ENCODE data around the gene SIAH2. TPM values are rescaled to one million over a fixed set of nuclear protein-coding genes. Genes with fewer than 3 reads are reported as not detected.

SIAH2 gene
- total and polyA plus RNA-seq, 2 of the 8 experiments (the other 6 are each of a cell fraction or from before 2014, with no cell fraction given), result 23.9 to 34.2 TPM

GRCh38 chr3:150755902-150756301 lies 7.1 kb downstream of the SIAH2 start:
- Histone ChIP-seq H4K91ac (replicated peaks; ENCODE audit: insufficient read length, low read length) (no peak overlapping the region), H2BK12ac (ENCODE audit: low read depth, low read length) (no peak overlapping the region), H3K23me2 (ENCODE audit: low read depth, low read length) (no peaks in the 10 kb centered on the region), H2BK15ac (ENCODE audit: low read length) (no peak overlapping the region), H3K23ac (ENCODE audit: insufficient read length) (no peak overlapping the region), H3K79me1 (ENCODE audit: low read depth, low read length) (peaks cover 3% of the 10 kb centered on the region; the same call in 1 of the 2 replicates), H4K20me1 (replicated peaks in 1 of 2; ENCODE audit: control insufficient read depth in 1 of 2, insufficient read depth in 2 of 2, low read length in 2 of 2) (no peaks in the 10 kb centered on the region), H3K9ac (replicated peaks in 1 of 4; ENCODE audit: extremely low read depth in 1 of 4, low read depth in 3 of 4, low read length in 3 of 4) (no peak overlapping the region), H2BK5ac (ENCODE audit: low read depth, low read length) (no peak overlapping the region), H3K27ac (ENCODE audit: low read depth, low read length) (no peak overlapping the region), H3K4ac (replicated peaks; ENCODE audit: insufficient read length, low read depth, low read length) (no peak overlapping the region), H2BK120ac (replicated peaks; ENCODE audit: low read depth, low read length) (no peak overlapping the region), H3K14ac (ENCODE audit: insufficient read length) (no peak overlapping the region), H2AK5ac (ENCODE audit: low read depth, low read length) (no peak overlapping the region), H3K4me3 (ENCODE audit: extremely low read depth in 1 of 4, insufficient read depth in 2 of 4, low read depth in 3 of 4, low read length in 4 of 4) (no peak overlapping the region), H4K5ac (ENCODE audit: insufficient read length, low read depth, low read length) (no peak overlapping the region), H3K56ac (replicated peaks; ENCODE audit: insufficient read length, low read depth, low read length) (no peak overlapping the region), H2BK20ac (ENCODE audit: low read length) (no peak overlapping the region), H4K8ac (ENCODE audit: extremely low read depth, insufficient read depth, low read length) (no peak overlapping the region), H2AFZ (ENCODE audit: low read length) (no peak overlapping the region), H3K9me3 (ENCODE audit: insufficient read depth in 2 of 2, low read depth in 1 of 2, low read length in 1 of 2) (no peaks in the 10 kb centered on the region), H3K27me3 (replicated peaks in 1 of 4; ENCODE audit: control insufficient read depth in 3 of 4, extremely low read depth in 1 of 4, insufficient read depth in 3 of 4, low read length in 3 of 4) (no peaks in the 10 kb centered on the region), H3K36me3 (ENCODE audit: control insufficient read depth in 2 of 4, insufficient read depth in 4 of 4, low read length in 3 of 4) (no peaks in the 10 kb centered on the region), H3K18ac (ENCODE audit: extremely low read depth, low read length) (no peak overlapping the region), H3K4me1 (replicated peaks in 1 of 4; ENCODE audit: control insufficient read depth in 3 of 4, insufficient read depth in 4 of 4, low read length in 3 of 4) (peaks cover 0 to 7% (median under 1%) of the 10 kb centered on the region in 4 experiments; a peak in 3 of 7 replicates), H3K4me2 (ENCODE audit: insufficient read depth in 1 of 2, low read depth in 2 of 2, low read length in 2 of 2) (no peak overlapping the region), H3K79me2 (ENCODE audit: control insufficient read depth in 1 of 2, insufficient read depth in 2 of 2, low read length in 2 of 2) (peaks cover 0 to 16% of the 10 kb centered on the region in 2 experiments; a peak in 2 of 4 replicates)
- WGBS, 2 experiments (ENCODE audit: extremely low coverage in 1 of 2, insufficient coverage in 1 of 2, insufficient read length in 1 of 2, insufficient replicate concordance in 2 of 2, low coverage in 1 of 2, low lambda C conversion rate in 2 of 2, missing lambda C conversion rate in 1 of 2), result 91% methylated on average over 3 of the region's 3 CpGs; no CpG with 5 or more reads in 1 of the 2 experiments
- no peak for DNase-seq (ENCODE audit: low read depth in 1 of 2, low spot score in 2 of 2)
- POLR2A ChIA-PET (ENCODE audit: partially characterized antibody), result interaction anchor here (0.8 to 1.1 kb wide), 2 partner anchors 9 to 50 kb away, joined by 3 read pairs; no protein-coding TSS in a partner anchor
- CTCF ChIA-PET (ENCODE audit: partially characterized antibody), result interaction anchor here (1.4 to 2.0 kb wide), 2 partner anchors 23 to 34 kb away, joined by 4 to 5 read pairs; no protein-coding TSS in a partner anchor
- FAIRE-seq, result no peak
- TF ChIP-seq JUN (IDR thresholded peaks at IDR 0.05; ENCODE audit: low read depth, low read length), result no peak
- no peak for TF ChIP-seq USF2 (IDR thresholded peaks at IDR 0.05; ENCODE audit: low read length)
- TF ChIP-seq KDM5A (IDR thresholded peaks at IDR 0.05; ENCODE audit: low read length), result no peak
- no peak for TF ChIP-seq KDM1A (IDR thresholded peaks at IDR 0.05; ENCODE audit: borderline replicate concordance, low read length)
- TF ChIP-seq GABPA (IDR thresholded peaks at IDR 0.05; ENCODE audit: borderline replicate concordance, insufficient read depth, low read length), result no peak
- TF ChIP-seq SP2 (IDR thresholded peaks at IDR 0.05; ENCODE audit: low read length), result no peak
- no peak for TF ChIP-seq CREB1 (IDR thresholded peaks at IDR 0.05)
- no peak for TF ChIP-seq MAFK (IDR thresholded peaks at IDR 0.05; ENCODE audit: low read depth, low read length)
- no peak for TF ChIP-seq RNF2 (IDR thresholded peaks at IDR 0.05; ENCODE audit: borderline replicate concordance, low read depth, low read length, missing control alignments, poor library complexity, severe bottlenecking)
- no peak for TF ChIP-seq BCL11A (IDR thresholded peaks at IDR 0.05; ENCODE audit: low read depth in 2 of 2, low read length in 2 of 2)
- no peak for TF ChIP-seq EZH2 (IDR thresholded peaks at IDR 0.05; ENCODE audit: low read depth, low read length, severe bottlenecking)
- no peak for TF ChIP-seq CEBPB (IDR thresholded peaks at IDR 0.05; ENCODE audit: low read depth, low read length)
- TF ChIP-seq SP4 (IDR thresholded peaks at IDR 0.05; ENCODE audit: low read length), result no peak
- no peak for TF ChIP-seq NRF1 (IDR thresholded peaks at IDR 0.05; ENCODE audit: low read depth, low read length)
